Left ventricle myocardium superior (tissue), 1 donor: ENCODE measurements around the gene TRIM59. TPM values are rescaled to one million over a fixed set of nuclear protein-coding genes. Genes with fewer than 3 reads are reported as not detected.

Source experiments
- microRNA-seq: library from miRNA; unstranded; fragments of <30 nt; microRNA quantifications from one replicate; pipeline ENCODE4 v1.2.0, GENCODE V29; 2020; ENCODE audit warnings: borderline number of aligned reads
- total RNA-seq: library from RNA; stranded (reverse); fragmentation: NEBNext Ultra II Directional; extraction: Animal tissue kit (Norgen Biotek cat#: 25700); gene quantifications from one replicate; pipeline ENCODE4 v1.2.1, GENCODE V29; 2021
- donor health status: DM: no; HTN: yes; CAD: no; lungs with severe emphysema.

The TRIM59 gene
- total RNA-seq, 1 donor from 2014 or later = 0.40 TPM

Small RNA genes lying within 50 kb of the gene (microRNA-seq; reads per million reads assigned to microRNA genes)
- gene MIR15B (683 reads per million, percentile 71 among the genes with 10 or more reads in this experiment), gene MIR16-2 (747 reads per million, percentile 72 among the genes with 10 or more reads in this experiment)

Other genes starting within 250 kb of the TRIM59 start
- 0.15 TPM for gene C3orf80, start 224.4 kb downstream of the TRIM59 start, total RNA-seq
- gene IFT80, start 50.6 kb downstream of the TRIM59 start, total RNA-seq = 9.8 TPM
- gene SMC4, start 50.1 kb downstream of the TRIM59 start, total RNA-seq = 19.4 TPM
- gene KPNA4, start 115.8 kb upstream of the TRIM59 start, total RNA-seq = 139 TPM
- not detected for gene ARL14, start 227.4 kb upstream of the TRIM59 start, total RNA-seq